SK-N-SH (cell line): ENCODE data around the gene NTN1. TPM values are rescaled to one million over a fixed set of nuclear protein-coding genes. Genes with fewer than 3 reads are reported as not detected.

ENCODE experiments used
- CTCF ChIA-PET: fragments of 300-600, 350-600 bp; formaldehyde crosslinking; extraction: SDS; loops from one replicate; lab custom pipeline; 2021; lab: Yijun Ruan, JAX
- POLR2A ChIA-PET: fragments of 350-600 bp; sonication (Branson Sonifier 250); formaldehyde crosslinking; extraction: SDS; loops from one replicate; lab custom pipeline; 2020; ENCODE audit warnings: antibody characterized with exemption, inconsistent platforms; lab: Yijun Ruan, JAX
- DNase-seq: peaks from one replicate; pipeline ENCODE4 v3.0.0; 2012
- H2AFZ ChIP-seq: fragments of 200-600 bp; sonication (generic); 2 replicates; pipeline ENCODE4 v1.8.1; 2016; ENCODE audit warnings: antibody characterized with exemption, mild to moderate bottlenecking, low read depth
- H3F3A ChIP-seq: fragments of 200-600 bp; sonication (generic); replicated peaks from 2 replicates; pipeline ENCODE3; 2016; ENCODE audit warnings: antibody characterized with exemption, mild to moderate bottlenecking; ENCODE audit not compliant: insufficient read depth
- H3K27ac ChIP-seq, 2 experiments: fragments of 200-500 bp in 1 of 2; fragments of 200-600 bp in 1 of 2; sonication (Bioruptor generic) in 1 of 2; sonication (generic), shearing (Covaris generic) in 1 of 2; 2 replicates each; pipeline versions ENCODE4 v1.5.1 to v1.6.1; 2014 to 2016; ENCODE audit warnings: low read depth in 2 of 2, inconsistent platforms in 1 of 2, low read length in 1 of 2, mild to moderate bottlenecking in 1 of 2, mixed read lengths in 1 of 2
- H3K27me3 ChIP-seq: fragments of 200-600 bp; sonication (generic), shearing (Covaris generic); 2 replicates; pipeline ENCODE4 v1.6.1; 2016; ENCODE audit warnings: mixed run types; ENCODE audit not compliant: insufficient read depth
- H3K36me3 ChIP-seq, 2 experiments: fragments of 200-500 bp in 1 of 2; fragments of 200-600 bp in 1 of 2; sonication (Bioruptor generic) in 1 of 2; sonication (generic) in 1 of 2; replicated peaks in 1 of 2; 2 replicates each; pipeline versions ENCODE3 to v1.5.1; 2014 to 2016; ENCODE audit warnings: low read length in 1 of 2, mild to moderate bottlenecking in 1 of 2; ENCODE audit not compliant: insufficient read depth in 2 of 2, control insufficient read depth in 1 of 2
- H3K4me1 ChIP-seq, 2 experiments: fragments of 200-500 bp in 1 of 2; fragments of 200-600 bp in 1 of 2; sonication (Bioruptor generic) in 1 of 2; sonication (generic), shearing (Covaris generic) in 1 of 2; 2 replicates each; pipeline versions ENCODE4 v1.5.1 to v1.6.1; 2014 to 2016; ENCODE audit warnings: low read depth in 1 of 2, low read length in 1 of 2, mixed run types in 1 of 2; ENCODE audit not compliant: insufficient read depth in 2 of 2, control insufficient read depth in 1 of 2
- H3K4me2 ChIP-seq: fragments of 200-600 bp; sonication (generic), shearing (Covaris generic); 2 replicates; pipeline ENCODE4 v1.6.1; 2017; ENCODE audit warnings: mixed run types
- H3K4me3 ChIP-seq, 2 experiments: fragments of 200-500 bp in 1 of 2; fragments of 200-600 bp in 1 of 2; sonication (Bioruptor generic) in 1 of 2; sonication (generic), shearing (Covaris generic) in 1 of 2; 2 replicates each; pipeline versions ENCODE4 v1.5.1 to v1.8.1; 2014 to 2016; ENCODE audit warnings: low read depth in 2 of 2, inconsistent platforms in 1 of 2, low read length in 1 of 2, mild to moderate bottlenecking in 1 of 2, mixed read lengths in 1 of 2, moderate library complexity in 1 of 2
- H3K79me2 ChIP-seq: fragments of 200-600 bp; sonication (generic); 2 replicates; pipeline ENCODE4 v1.8.1; 2017; ENCODE audit warnings: mild to moderate bottlenecking; ENCODE audit not compliant: insufficient read depth
- H3K9ac ChIP-seq: fragments of 200-600 bp; sonication (generic); 2 replicates; pipeline ENCODE4 v1.6.1; 2017; ENCODE audit warnings: mixed run types
- H3K9me2 ChIP-seq: fragments of 200-600 bp; sonication (generic); 2 replicates; pipeline ENCODE4 v1.6.1; 2017; ENCODE audit warnings: mixed run types
- H3K9me3 ChIP-seq: fragments of 200-600 bp; sonication (generic); 2 replicates; pipeline ENCODE4 v1.6.1; 2017; ENCODE audit warnings: mixed run types, mild to moderate bottlenecking, moderate library complexity
- H4K20me1 ChIP-seq: fragments of 200-600 bp; sonication (generic); 2 replicates; pipeline ENCODE4 v1.6.1; 2017; ENCODE audit warnings: mild to moderate bottlenecking, mixed run types; ENCODE audit not compliant: insufficient read depth
- CHD2 ChIP-seq: fragments of 150-350 bp; IDR thresholded peaks from 2 replicates; pipeline ENCODE4 v1.6.1; 2018; ENCODE audit warnings: low read length; ENCODE audit not compliant: partially characterized antibody
- FOSL2 ChIP-seq: IDR thresholded peaks from 2 replicates; pipeline ENCODE4 v1.4.0; 2012; ENCODE audit warnings: low read depth, mild to moderate bottlenecking, moderate library complexity, borderline replicate concordance
- FOXJ3 ChIP-seq: sonication (generic); formaldehyde crosslinking; IDR thresholded peaks from 2 replicates; pipeline ENCODE4 v1.5.1; 2020; ENCODE audit warnings: mild to moderate bottlenecking, missing genetic modification reagents
- GATA2 ChIP-seq: sonication (generic); formaldehyde crosslinking; IDR thresholded peaks from 2 replicates; pipeline ENCODE4 v1.5.0; 2020; ENCODE audit warnings: mild to moderate bottlenecking, missing genetic modification reagents
- JUND ChIP-seq: IDR thresholded peaks from 2 replicates; pipeline ENCODE4 v1.4.0; 2012
- RAD21 ChIP-seq: IDR thresholded peaks from 2 replicates; pipeline ENCODE4 v1.6.1; 2012; ENCODE audit warnings: mild to moderate bottlenecking, low read length
- RCOR1 ChIP-seq: fragments of 150-350 bp; IDR thresholded peaks from 2 replicates; pipeline ENCODE4 v1.6.1; 2017; ENCODE audit warnings: antibody characterized with exemption, low read length
- SMC3 ChIP-seq: IDR thresholded peaks from 2 replicates; pipeline ENCODE4 v1.6.1; 2012; ENCODE audit warnings: low read depth, low read length, improper control_type of control experiment
- TAF1 ChIP-seq: IDR thresholded peaks from 2 replicates; pipeline ENCODE4 v1.6.1; 2012; ENCODE audit warnings: low read depth, mild to moderate bottlenecking, low read length, moderate library complexity, borderline replicate concordance
- TCF12 ChIP-seq: IDR thresholded peaks from 2 replicates; pipeline ENCODE4 v1.4.0; 2012
- TEAD4 ChIP-seq: IDR thresholded peaks from 2 replicates; pipeline ENCODE4 v1.4.0; 2012; ENCODE audit warnings: mild to moderate bottlenecking, borderline replicate concordance; ENCODE audit not compliant: insufficient read depth
- YY1 ChIP-seq: IDR thresholded peaks from 2 replicates; pipeline ENCODE4 v1.4.0; 2012; ENCODE audit warnings: low read depth, mild to moderate bottlenecking
- WGBS: methylation state at CpG from one replicate; pipeline ENCODE4 v1.1.6; 2017; ENCODE audit warnings: low lambda C conversion rate; 5-methylcytosine and 5-hydroxymethylcytosine counted together
- polyA plus RNA-seq, 3 experiments: library from polyadenylated mRNA; depleted of rRNA; stranded (reverse); fragments of >200 nt; gene quantifications; 2 replicates each; pipeline ENCODE4 v1.2.3, GENCODE V29; 2012
- TF ChIP-seq, protein P1 (sequence below): IDR thresholded peaks from 2 replicates; pipeline ENCODE4; 2012
- TF ChIP-seq, protein P2 (sequence below): IDR thresholded peaks from 2 replicates; pipeline ENCODE4 v1.4.0; 2012; ENCODE audit warnings: low read depth, borderline replicate concordance

Gene NTN1
- polyA plus RNA-seq, 1 of the 3 experiments (the other 2 are of a cell fraction) = 0.05 TPM

DNA sequence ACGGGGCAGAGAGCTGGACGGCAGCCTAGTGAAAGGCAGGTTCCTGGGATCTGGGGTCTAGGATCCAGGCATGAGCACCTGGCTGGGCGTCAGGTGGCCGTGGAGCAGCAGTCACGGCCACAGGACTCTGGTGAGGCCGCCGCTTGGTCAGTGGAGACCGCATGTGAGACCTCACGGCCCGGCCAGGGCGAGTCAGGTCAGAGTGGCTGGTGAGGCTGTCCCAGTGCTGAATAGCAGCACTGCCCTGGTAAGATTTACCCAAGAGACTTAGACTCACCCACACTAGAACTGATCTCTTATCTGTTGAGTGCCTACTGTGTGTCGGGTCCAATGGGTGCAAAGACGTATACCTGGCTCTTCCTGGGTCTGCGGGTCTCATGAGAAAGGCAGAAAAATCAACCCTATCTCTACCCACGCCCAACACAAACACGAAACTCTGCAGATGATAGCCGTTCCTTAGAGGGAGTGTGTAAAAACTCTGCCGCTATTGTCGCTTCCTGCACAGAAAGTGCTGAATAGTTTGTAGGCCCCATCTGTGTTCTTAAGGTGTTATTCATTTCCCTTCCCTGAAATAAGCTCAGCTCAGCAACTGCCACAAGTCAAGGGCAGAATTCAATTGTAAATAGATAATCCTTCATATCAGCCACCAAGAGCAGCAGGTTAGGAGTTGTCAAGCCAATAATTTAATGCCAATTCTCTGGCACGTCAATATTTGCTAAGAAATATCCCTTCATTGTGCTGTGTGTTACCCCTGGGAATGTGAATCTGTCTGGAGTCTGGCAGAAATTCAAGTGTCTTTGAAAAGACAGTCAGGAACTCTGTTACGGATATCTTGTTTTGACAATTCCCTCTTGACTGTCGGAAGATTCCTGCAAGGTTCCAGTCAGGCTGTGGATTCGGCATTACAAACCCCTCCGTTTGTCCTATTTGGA lies 240.0 kb downstream of the NTN1 start:
- H3K27ac ChIP-seq = no peak overlapping the region
- H3K4me2 ChIP-seq = no peak overlapping the region
- H3K27me3 ChIP-seq = no peaks in the 10 kb centered on the region
- H4K20me1 ChIP-seq = no peaks in the 10 kb centered on the region
- H3K9me3 ChIP-seq = no peaks in the 10 kb centered on the region
- POLR2A ChIA-PET = no interaction called here
- no peaks in the 10 kb centered on the region for H3F3A ChIP-seq
- H3K4me3 ChIP-seq = no peak overlapping the region
- no peak overlapping the region for H3K9ac ChIP-seq
- H2AFZ ChIP-seq = no peak overlapping the region
- H3K4me1 ChIP-seq = peaks cover 0 to 5% of the 10 kb centered on the region in 2 experiments; a peak in 1 of 4 replicates
- no peaks in the 10 kb centered on the region for H3K79me2 ChIP-seq
- no peak for DNase-seq
- WGBS = 93% methylated on average over 16 of the region's 24 CpGs
- no peak for TF ChIP-seq SMC3
- no peak for TF ChIP-seq TAF1
- no peak for TF ChIP-seq TEAD4
- TF ChIP-seq FOSL2 = no peak
- TF ChIP-seq, protein P1, sequence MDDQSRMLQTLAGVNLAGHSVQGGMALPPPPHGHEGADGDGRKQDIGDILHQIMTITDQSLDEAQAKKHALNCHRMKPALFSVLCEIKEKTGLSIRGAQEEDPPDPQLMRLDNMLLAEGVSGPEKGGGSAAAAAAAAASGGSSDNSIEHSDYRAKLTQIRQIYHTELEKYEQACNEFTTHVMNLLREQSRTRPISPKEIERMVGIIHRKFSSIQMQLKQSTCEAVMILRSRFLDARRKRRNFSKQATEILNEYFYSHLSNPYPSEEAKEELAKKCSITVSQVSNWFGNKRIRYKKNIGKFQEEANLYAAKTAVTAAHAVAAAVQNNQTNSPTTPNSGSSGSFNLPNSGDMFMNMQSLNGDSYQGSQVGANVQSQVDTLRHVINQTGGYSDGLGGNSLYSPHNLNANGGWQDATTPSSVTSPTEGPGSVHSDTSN = no peak
- no peak for TF ChIP-seq TCF12
- TF ChIP-seq, protein P2, sequence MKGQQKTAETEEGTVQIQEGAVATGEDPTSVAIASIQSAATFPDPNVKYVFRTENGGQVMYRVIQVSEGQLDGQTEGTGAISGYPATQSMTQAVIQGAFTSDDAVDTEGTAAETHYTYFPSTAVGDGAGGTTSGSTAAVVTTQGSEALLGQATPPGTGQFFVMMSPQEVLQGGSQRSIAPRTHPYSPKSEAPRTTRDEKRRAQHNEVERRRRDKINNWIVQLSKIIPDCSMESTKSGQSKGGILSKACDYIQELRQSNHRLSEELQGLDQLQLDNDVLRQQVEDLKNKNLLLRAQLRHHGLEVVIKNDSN = no peak
- no peak for TF ChIP-seq GATA2
- CTCF ChIA-PET = no interaction called here
- H3K9me2 ChIP-seq = no peaks in the 10 kb centered on the region
- no peaks in the 10 kb centered on the region for H3K36me3 ChIP-seq

DNA sequence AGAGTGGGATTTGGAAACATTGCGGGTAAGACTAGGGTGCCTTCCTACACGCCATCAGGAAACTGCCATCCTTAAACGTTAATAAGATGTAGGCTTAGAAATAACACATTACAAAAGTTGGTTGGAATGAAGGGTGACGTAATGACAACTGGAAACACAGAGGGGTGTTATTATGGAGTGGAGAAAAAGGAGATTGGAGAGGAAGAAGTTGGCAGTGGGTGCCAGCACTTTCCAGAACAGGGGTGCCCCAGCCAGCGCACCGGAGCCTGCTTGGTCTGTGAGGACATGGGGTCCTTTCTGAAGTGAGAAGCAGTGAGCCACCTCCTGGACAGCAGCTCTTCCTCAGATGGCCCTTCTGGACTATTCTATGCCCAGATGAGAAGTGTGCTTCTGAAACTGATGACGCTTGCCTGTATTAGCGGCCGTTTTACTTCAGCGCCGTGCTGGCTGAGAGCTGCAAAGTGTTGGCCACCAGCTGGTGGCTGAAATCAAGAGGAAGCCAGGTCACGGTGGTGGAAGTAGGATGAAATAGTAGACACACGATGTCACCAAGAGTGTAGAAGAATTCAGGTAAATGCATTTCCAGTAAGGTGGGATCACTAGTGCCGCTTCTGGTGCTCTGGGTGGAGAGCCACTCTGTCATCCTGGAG lies 244.8 kb downstream of the NTN1 start:
- H3K4me1 ChIP-seq = no peaks in the 10 kb centered on the region
- no peak overlapping the region for H3K9ac ChIP-seq
- TF ChIP-seq, protein P1 = no peak
- TF ChIP-seq CHD2 = no peak
- no peak for TF ChIP-seq RAD21
- no peak for TF ChIP-seq FOXJ3 (CRISPR knock-in tag)
- TF ChIP-seq RCOR1 = no peak
- TF ChIP-seq YY1 = no peak
- TF ChIP-seq JUND = no peak
- ChIA-PET CTCF (no interaction called here), POLR2A (no interaction called here)
- H2AFZ ChIP-seq = no peak overlapping the region
- H3K4me2 ChIP-seq = no peak overlapping the region
- H3F3A ChIP-seq = no peaks in the 10 kb centered on the region
- no peaks in the 10 kb centered on the region for H3K79me2 ChIP-seq
- no peaks in the 10 kb centered on the region for H3K9me2 ChIP-seq
- H3K27me3 ChIP-seq = no peaks in the 10 kb centered on the region
- DNase-seq = no peak
- no peaks in the 10 kb centered on the region for H4K20me1 ChIP-seq
- H3K9me3 ChIP-seq = no peaks in the 10 kb centered on the region
- H3K27ac ChIP-seq = no peak overlapping the region
- 87% methylated on average over 14 of the region's 14 CpGs for WGBS
- no peak overlapping the region for H3K4me3 ChIP-seq
- H3K36me3 ChIP-seq = no peaks in the 10 kb centered on the region
